NCI-H2107 treated with DMSO at 0.1 percent for 48 hours (cell line): ENCODE measurements around the gene PPARG.
"Not testable (repeated sequence)": the region's sequence is repeated elsewhere in the genome, so short reads cannot be mapped to it uniquely, and the experiment has no call there.

Experiments used
- DNase-seq: peaks from one replicate; lab custom pipeline; 2025; ENCODE audit not compliant: unreplicated experiment; lab: John Stamatoyannopoulos, UW

PPARG gene

GRCh38 chr3:12278566-12278965 lies 10.3 kb upstream of the PPARG start:
- no peak for DNase-seq

- no peak for DNase-seq
These were observed 9.1 kb upstream of the PPARG start for GRCh38 chr3:12279591-12280326.

GRCh38 chr3:12280357-12280806 lies 8.5 kb upstream of the PPARG start:
- no peak for DNase-seq

GRCh38 chr3:12284591-12284990 lies 4.3 kb upstream of the PPARG start:
- no peak for DNase-seq

GRCh38 chr3:12285003-12285555 lies 3.8 kb upstream of the PPARG start:
- no peak for DNase-seq

- DNase-seq: not testable (repeated sequence)
These were observed 3.1 kb upstream of the PPARG start for GRCh38 chr3:12285779-12286178.

- DNase-seq: no peak
These were observed 2.4 kb upstream of the PPARG start for GRCh38 chr3:12286504-12286903.

GRCh38 chr3:12286927-12287726 lies 1.7 kb upstream of the PPARG start:
- DNase-seq: no peak

- DNase-seq: no peak
These were observed 1.1 kb upstream of the PPARG start for GRCh38 chr3:12287727-12288181.

- DNase-seq: no peak
These were observed 654 bp downstream of the PPARG start for GRCh38 chr3:12289524-12289923.

GRCh38 chr3:12292770-12293169 lies 3.9 kb downstream of the PPARG start:
- no peak for DNase-seq

- DNase-seq: no peak
These were observed 6.2 kb downstream of the PPARG start for GRCh38 chr3:12294885-12295580.

GRCh38 chr3:12296511-12296910 lies 7.6 kb downstream of the PPARG start:
- no peak for DNase-seq

GRCh38 chr3:12299026-12299425 lies 10.2 kb downstream of the PPARG start:
- DNase-seq: no peak

GRCh38 chr3:12300137-12300536 lies 11.3 kb downstream of the PPARG start:
- no peak for DNase-seq

GRCh38 chr3:12301031-12301430 lies 12.2 kb downstream of the PPARG start:
- DNase-seq: no peak

GRCh38 chr3:12301513-12301912 lies 12.6 kb downstream of the PPARG start:
- no peak for DNase-seq

GRCh38 chr3:12302564-12302963 lies 13.7 kb downstream of the PPARG start:
- no peak for DNase-seq

GRCh38 chr3:12303534-12303933 lies 14.7 kb downstream of the PPARG start:
- no peak for DNase-seq

GRCh38 chr3:12303993-12304392 lies 15.1 kb downstream of the PPARG start:
- no peak for DNase-seq

GRCh38 chr3:12307136-12307535 lies 18.3 kb downstream of the PPARG start:
- DNase-seq: no peak
